ENCODE data around the gene EYS. TPM values are rescaled to one million over a fixed set of nuclear protein-coding genes. Genes with fewer than 3 reads are reported as not detected.

Gene EYS
- total RNA-seq, 1 donor from 2014 or later: not detected

DNA sequence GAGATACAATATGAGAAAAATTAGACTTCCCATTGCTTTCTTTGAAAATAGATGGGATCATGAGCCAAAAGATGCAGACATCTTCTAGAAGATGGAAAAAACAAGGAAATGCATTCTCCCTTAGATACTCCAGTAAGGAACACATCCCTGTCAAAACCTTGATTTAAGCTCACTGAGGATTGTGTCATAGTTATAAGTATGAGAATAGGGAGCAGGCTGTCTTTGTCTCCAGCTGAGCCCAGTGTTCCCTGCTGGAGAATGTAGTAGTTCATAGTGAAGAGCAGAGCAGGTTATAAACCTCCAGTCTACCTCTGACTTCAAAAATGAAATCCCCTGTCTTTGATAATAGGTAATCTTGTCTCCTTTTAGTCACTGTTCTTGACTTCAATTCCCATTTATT, 1481.5 kb downstream of the EYS start:
- Mint-ChIP-seq H3K4me1 (ENCODE audit: unreplicated experiment) (no peaks in the 10 kb centered on the region), H3K9me3 (ENCODE audit: unreplicated experiment) (no peaks in the 10 kb centered on the region), H3K27ac (ENCODE audit: unreplicated experiment) (no peak overlapping the region), H3K4me3 (ENCODE audit: unreplicated experiment) (no peak overlapping the region), H3K27me3 (ENCODE audit: unreplicated experiment) (peaks cover 7% of the 10 kb centered on the region), H3K36me3 (ENCODE audit: unreplicated experiment) (no peaks in the 10 kb centered on the region)
- no peak for DNase-seq (ENCODE audit: extremely low spot score, unreplicated experiment)
- TF ChIP-seq, protein P1, sequence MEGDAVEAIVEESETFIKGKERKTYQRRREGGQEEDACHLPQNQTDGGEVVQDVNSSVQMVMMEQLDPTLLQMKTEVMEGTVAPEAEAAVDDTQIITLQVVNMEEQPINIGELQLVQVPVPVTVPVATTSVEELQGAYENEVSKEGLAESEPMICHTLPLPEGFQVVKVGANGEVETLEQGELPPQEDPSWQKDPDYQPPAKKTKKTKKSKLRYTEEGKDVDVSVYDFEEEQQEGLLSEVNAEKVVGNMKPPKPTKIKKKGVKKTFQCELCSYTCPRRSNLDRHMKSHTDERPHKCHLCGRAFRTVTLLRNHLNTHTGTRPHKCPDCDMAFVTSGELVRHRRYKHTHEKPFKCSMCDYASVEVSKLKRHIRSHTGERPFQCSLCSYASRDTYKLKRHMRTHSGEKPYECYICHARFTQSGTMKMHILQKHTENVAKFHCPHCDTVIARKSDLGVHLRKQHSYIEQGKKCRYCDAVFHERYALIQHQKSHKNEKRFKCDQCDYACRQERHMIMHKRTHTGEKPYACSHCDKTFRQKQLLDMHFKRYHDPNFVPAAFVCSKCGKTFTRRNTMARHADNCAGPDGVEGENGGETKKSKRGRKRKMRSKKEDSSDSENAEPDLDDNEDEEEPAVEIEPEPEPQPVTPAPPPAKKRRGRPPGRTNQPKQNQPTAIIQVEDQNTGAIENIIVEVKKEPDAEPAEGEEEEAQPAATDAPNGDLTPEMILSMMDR (IDR thresholded peaks at IDR 0.05): no peak

DNA sequence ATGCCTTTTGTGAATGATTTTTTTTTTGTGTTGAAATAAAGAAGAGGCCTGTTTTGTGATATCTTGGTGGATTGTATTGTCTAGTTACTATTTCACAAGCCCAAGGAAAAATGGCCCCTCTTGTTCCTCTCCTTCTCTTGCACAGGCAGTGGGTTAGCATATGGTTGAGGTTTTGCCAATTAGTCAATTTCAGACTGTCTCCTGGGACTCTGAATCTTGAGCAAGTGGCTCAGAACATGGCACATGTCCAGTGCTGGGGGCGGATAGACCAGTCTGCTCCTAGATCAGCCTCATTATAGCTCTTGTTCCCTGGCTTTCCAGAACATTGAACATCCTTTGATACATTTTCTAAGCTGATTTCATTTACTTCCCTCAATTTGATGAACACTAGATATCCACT, 1482.2 kb downstream of the EYS start:
- DNase-seq (ENCODE audit: extremely low spot score, unreplicated experiment): no peak
- H3K4me3 Mint-ChIP-seq (ENCODE audit: unreplicated experiment): no peak overlapping the region
- H3K27me3 Mint-ChIP-seq (ENCODE audit: unreplicated experiment): peaks cover 5% of the 10 kb centered on the region
- no peaks in the 10 kb centered on the region for H3K9me3 Mint-ChIP-seq (ENCODE audit: unreplicated experiment)
- H3K27ac Mint-ChIP-seq (ENCODE audit: unreplicated experiment): no peak overlapping the region
- H3K4me1 Mint-ChIP-seq (ENCODE audit: unreplicated experiment): no peaks in the 10 kb centered on the region
- H3K36me3 Mint-ChIP-seq (ENCODE audit: unreplicated experiment): no peaks in the 10 kb centered on the region
- TF ChIP-seq, protein P1 (IDR thresholded peaks at IDR 0.05): no peak

DNA sequence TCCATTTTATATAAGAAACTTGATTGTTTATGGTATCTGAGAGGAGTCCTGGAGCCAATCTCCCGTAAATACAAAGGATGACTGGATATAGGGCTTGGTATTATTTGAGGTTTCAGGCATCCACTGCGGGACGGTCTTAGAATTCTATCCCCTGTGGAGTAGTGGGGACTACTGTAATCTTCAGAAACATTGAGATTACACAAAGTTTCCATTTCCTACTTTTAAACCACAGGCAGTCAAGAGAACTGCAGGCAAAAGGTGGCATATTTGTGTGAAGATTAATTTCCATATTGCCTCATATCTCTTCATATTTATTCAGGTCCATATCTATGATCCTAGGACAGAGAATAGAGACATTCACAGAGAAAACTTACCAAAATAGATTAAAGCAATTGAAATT, 1485.2 kb downstream of the EYS start:
- DNase-seq (ENCODE audit: extremely low spot score, unreplicated experiment): no peak
- H3K4me1 Mint-ChIP-seq (ENCODE audit: unreplicated experiment): no peaks in the 10 kb centered on the region
- peaks cover 4% of the 10 kb centered on the region for H3K27me3 Mint-ChIP-seq (ENCODE audit: unreplicated experiment)
- no peak overlapping the region for H3K27ac Mint-ChIP-seq (ENCODE audit: unreplicated experiment)
- TF ChIP-seq, protein P1 (IDR thresholded peaks at IDR 0.05): no peak
- no peaks in the 10 kb centered on the region for H3K36me3 Mint-ChIP-seq (ENCODE audit: unreplicated experiment)
- no peaks in the 10 kb centered on the region for H3K9me3 Mint-ChIP-seq (ENCODE audit: unreplicated experiment)
- no peak overlapping the region for H3K4me3 Mint-ChIP-seq (ENCODE audit: unreplicated experiment)

DNA sequence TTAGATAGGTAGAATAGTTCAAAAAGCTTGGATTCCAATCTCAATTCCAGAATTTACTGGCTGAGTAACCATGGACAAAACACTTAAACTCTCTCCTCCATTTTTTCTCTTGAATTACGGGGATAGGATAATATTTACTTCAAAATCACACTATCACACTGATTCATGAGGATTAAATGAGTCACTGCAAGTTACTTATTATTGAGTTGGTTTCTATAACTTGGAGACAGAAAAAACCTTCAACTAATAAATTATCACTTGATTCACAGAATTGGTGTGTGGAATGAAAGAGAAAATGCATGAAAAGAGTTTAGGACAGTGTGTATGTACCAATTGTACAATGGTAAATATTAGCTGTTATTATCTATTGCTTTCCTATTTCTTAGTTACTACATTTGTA, 1486.2 kb downstream of the EYS start:
- no peaks in the 10 kb centered on the region for H3K4me1 Mint-ChIP-seq (ENCODE audit: unreplicated experiment)
- H3K36me3 Mint-ChIP-seq (ENCODE audit: unreplicated experiment): no peaks in the 10 kb centered on the region
- no peak overlapping the region for H3K4me3 Mint-ChIP-seq (ENCODE audit: unreplicated experiment)
- no peak overlapping the region for H3K27ac Mint-ChIP-seq (ENCODE audit: unreplicated experiment)
- H3K9me3 Mint-ChIP-seq (ENCODE audit: unreplicated experiment): no peaks in the 10 kb centered on the region
- DNase-seq (ENCODE audit: extremely low spot score, unreplicated experiment): no peak
- peaks cover 1% of the 10 kb centered on the region for H3K27me3 Mint-ChIP-seq (ENCODE audit: unreplicated experiment)
- TF ChIP-seq, protein P1 (IDR thresholded peaks at IDR 0.05): no peak

DNA sequence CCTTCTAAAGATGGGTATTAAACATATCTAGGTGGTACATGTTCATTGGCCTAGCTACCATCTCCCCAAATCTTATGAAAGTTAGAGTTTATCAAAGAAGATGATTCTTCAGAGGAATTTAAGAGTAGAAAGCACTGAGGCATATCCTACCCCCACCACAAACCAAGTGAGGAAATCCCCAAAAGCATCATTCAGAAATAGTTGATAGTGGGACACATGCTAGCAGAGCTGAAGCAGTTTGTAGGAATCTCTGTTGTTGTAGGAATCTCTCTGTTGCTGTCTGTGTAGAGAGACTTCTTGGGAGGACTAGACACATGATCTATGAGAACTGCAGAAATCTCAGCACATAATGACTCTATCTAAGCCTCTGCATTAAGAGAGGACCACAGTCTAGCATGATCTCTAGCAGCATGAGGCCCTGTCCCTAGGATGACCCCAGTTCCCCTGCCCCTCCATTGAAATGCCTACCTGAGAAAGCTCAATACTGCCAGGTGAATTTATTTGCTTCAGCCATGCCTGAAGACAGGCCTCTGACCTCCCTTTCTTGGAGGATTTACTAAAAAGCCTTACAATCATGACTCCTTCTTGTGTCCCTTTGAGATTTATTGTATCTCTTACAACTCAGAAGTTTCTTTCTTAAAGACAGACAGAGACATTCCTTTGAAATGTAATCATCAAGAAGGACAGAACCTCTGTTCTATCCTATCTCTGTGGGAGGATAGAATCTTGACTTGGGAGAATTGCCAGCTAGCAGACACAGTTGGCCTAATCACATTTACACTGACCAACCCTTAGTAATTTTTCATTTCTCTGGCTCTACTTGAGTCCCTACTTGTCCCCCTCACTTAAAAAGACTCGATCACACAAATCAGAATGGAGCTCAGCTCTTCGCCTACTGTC, 1489.1 kb downstream of the EYS start:
- no peak for DNase-seq (ENCODE audit: extremely low spot score, unreplicated experiment)
- TF ChIP-seq, protein P1 (IDR thresholded peaks at IDR 0.05): no peak
- H3K27me3 Mint-ChIP-seq (ENCODE audit: unreplicated experiment): peaks cover 2% of the 10 kb centered on the region
- no peaks in the 10 kb centered on the region for H3K4me1 Mint-ChIP-seq (ENCODE audit: unreplicated experiment)
- H3K27ac Mint-ChIP-seq (ENCODE audit: unreplicated experiment): no peak overlapping the region
- no peak overlapping the region for H3K4me3 Mint-ChIP-seq (ENCODE audit: unreplicated experiment)
- no peaks in the 10 kb centered on the region for H3K36me3 Mint-ChIP-seq (ENCODE audit: unreplicated experiment)
- no peaks in the 10 kb centered on the region for H3K9me3 Mint-ChIP-seq (ENCODE audit: unreplicated experiment)
